GM18526 (cell line): ENCODE measurements around the gene USP19.

Source experiments
- POLR2A ChIP-seq: IDR thresholded peaks from 3 replicates; pipeline ENCODE4 v1.6.1; 2011; ENCODE audit not compliant: insufficient read length; ENCODE audit errors: extremely low read depth

The USP19 gene

DNA sequence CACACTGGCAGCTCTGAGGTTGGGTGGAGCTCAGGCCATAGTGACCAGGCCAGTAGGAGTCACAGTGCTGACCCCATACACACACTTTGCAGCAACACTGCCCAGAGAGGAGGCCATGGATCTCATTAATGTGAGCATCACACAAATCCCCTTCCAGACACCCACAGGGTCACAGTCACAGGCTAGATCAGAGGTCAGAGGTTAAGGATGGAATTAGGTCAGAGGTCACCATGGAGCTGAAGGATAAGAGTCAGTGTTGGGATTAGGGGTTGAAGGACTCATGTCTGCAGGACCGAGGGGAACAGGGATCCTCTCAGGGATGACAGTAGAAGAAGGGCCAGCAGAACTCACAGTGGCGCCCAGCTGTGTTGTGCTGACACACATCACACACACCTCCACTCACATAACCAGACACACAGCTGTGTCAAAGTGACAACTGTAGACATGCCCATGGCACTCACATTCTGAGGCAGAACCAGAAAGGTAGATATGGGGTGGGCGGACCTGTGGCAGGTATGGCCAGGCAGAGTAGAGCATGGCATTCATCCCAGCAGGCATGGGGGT is 32.8 kb upstream of the USP19 start:
- no peak for TF ChIP-seq POLR2A

GRCh38 chr3:49151610-49152009 is 31.0 kb upstream of the USP19 start:
- no peak for TF ChIP-seq POLR2A

- TF ChIP-seq POLR2A = no peak
These were observed 27.5 kb upstream of the USP19 start for GRCh38 chr3:49148159-49148558.

GRCh38 chr3:49140080-49140479 is 19.5 kb upstream of the USP19 start:
- no peak for TF ChIP-seq POLR2A

GRCh38 chr3:49135499-49135898 is 14.9 kb upstream of the USP19 start:
- TF ChIP-seq POLR2A = no peak

DNA sequence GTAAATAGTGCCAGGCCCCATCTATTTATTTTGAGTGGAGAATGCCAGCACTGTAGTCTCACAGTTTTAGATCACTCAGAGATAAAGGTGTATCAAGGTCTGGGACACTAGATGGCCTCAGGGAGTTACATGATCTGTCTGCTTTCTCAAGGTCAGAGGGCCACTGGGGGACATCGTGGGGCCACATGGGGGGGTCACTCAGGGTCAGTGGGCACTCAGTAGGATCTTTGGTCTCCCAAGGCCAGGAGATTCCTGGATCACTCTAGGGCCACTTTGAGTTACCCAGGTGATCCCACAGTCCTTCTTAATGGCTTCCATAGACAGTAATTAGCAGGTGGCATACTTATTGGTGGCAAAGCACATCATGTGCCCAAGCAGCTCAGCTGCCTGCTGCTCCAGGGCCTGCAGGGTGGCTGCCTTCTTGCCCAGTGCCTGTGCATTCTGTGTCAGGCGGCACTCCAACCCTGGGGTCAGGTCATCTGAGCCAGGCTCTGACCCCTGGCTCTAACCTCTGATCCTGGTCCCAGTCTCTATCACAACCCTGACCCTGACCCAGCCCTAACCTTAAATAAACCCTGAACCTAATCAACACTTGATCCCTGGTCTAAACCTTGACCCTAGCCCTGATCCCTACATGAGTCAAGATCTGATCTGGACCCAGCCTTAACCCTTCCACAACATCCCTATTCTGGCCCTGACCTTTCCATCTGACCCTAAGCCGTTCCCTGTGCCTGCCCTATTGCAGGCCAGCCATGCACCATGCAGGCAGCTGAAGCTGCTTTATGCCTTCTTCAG is 14.0 kb upstream of the USP19 start:
- TF ChIP-seq POLR2A = no peak

- no peak for TF ChIP-seq POLR2A
These were observed 12.8 kb upstream of the USP19 start for GRCh38 chr3:49133226-49133951.

- no peak for TF ChIP-seq POLR2A
These were observed 12.0 kb upstream of the USP19 start, which contains the start of gene LAMB2 for GRCh38 chr3:49132437-49133225. TSS of gene LAMB2 (minus strand) at chr3:49133050. CDS start at chr3:49132867, 183 bp downstream.

- TF ChIP-seq POLR2A = no peak
These were observed 11.4 kb upstream of the USP19 start for GRCh38 chr3:49132073-49132436.

GRCh38 chr3:49131576-49131975 is 11.0 kb upstream of the USP19 start:
- no peak for TF ChIP-seq POLR2A

DNA sequence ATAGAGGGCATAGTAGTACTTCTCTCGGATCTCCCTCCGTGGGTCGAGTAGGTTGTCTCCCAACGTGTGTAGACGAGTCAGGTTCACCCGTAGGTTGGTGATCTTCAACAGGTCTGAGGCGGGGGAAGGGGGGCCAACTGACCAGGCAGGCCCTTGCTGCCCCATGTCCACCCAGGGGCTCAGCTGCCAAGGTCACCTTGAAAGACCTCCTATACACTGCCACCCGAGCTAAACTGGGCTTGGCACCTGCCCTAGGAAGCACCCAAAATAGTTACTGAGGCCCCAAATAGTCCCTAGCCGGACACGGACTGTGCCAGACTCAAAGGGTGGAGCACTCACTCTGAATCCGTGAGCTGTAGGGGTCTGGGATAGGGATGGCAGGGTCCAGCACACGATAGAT is 10.4 kb upstream of the USP19 start:
- no peak for TF ChIP-seq POLR2A

DNA sequence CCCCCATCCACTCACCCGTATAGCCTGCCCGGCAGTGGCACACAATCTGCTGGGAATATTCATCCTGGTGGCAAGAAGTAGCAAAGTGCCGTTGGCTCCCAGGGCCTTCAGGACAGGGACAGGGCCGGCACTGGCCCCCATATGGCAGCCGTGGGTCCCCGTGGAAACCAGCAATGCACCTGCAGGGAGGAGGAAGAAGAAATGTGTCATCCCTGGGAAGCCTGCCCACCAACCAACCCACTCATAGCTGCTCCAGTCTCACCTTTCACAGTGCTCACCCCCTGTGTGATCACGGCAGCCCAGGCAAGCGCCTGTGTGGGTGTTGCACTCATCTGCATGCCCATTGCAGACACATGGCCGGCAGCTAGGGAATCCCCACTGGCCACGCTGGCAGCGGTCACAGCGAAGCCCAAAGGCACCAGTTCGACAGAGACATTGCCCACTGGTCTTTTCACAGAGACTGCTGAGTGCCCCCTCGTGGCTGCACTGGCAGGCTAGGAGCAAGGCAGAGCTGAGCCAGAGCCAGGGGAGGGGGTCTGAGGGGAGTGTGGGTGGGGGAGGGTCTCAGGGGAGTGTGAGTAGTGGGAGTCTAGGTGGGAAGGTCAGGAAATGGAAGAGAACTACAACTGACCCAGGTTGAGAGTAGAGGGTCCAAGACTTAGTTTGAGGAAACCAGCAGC is 4.5 kb upstream of the USP19 start:
- no peak for TF ChIP-seq POLR2A

GRCh38 chr3:49124203-49124602 is 3.6 kb upstream of the USP19 start:
- TF ChIP-seq POLR2A = no peak

- no peak for TF ChIP-seq POLR2A
These were observed 3.1 kb upstream of the USP19 start for GRCh38 chr3:49123687-49124086.

DNA sequence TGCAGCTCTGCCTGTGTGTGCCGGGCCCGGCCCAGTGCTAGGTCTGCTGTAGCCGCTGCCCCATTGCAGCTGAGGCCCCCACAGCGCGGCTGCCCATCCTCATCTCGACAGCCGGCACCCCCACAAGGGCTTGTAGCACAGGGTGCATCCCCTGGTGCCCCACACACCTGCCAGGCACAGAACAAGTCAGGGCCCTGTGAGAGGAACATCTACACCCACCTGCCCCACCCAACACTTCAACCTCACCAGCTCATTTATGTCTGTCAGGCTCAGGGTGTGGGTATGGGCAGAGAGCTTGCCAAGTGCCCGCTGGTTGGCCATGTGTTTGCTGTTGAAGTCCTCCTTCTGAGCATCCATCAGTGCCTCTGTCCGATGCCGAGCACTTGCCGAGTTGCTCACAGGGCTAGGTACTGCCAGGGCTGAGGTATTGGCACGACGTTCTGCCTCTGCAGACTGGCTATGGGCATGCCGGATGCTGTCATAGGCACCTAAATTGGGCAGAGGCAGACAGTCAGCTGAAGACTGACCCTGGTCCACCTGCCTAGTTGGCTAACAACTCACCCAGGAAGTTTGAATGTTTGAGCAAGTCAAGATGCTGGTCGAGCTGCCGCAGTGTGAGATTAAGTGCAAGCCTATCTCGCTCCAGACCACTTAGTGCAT is 2.4 kb upstream of the USP19 start:
- TF ChIP-seq POLR2A = no peak

- TF ChIP-seq POLR2A = no peak
These were observed 1.8 kb upstream of the USP19 start for GRCh38 chr3:49122451-49122850.
